Measurements from ENCODE around the gene NUDT4.

- no peak for TF ChIP-seq CTCF (IDR thresholded peaks at IDR 0.05)
- no peak for TF ChIP-seq POLR2A (IDR thresholded peaks at IDR 0.05)
Measured at GRCh38 chr12:93427779-93428564, 50.2 kb downstream of the NUDT4 start.

All from testis (tissue), 2 donors.